Activated CD8-positive, alpha-beta T cell treated with anti-CD3 and anti-CD28 coated beads for 36 hours (primary cell): ENCODE data around the gene SLC35G6. TPM values are rescaled to one million over a fixed set of nuclear protein-coding genes. Genes with fewer than 3 reads are reported as not detected.

Experiments used
- ATAC-seq: fragments of 200-7000 bp; cut with Tn5 transposase; one replicate; pipeline ENCODE4 v1.10.0; 2021; ENCODE audit warnings: mild to moderate bottlenecking, moderate library complexity
- CTCF ChIA-PET: fragments of 350-600 bp; sonication (Branson Sonifier 250); formaldehyde crosslinking; loops from one replicate; lab custom pipeline; 2021; ENCODE audit warnings: antibody characterized with exemption; lab: Charles Lee
- POLR2A ChIA-PET: fragments of 350-600 bp; sonication (Branson Sonifier 250); formaldehyde crosslinking; loops from one replicate; lab custom pipeline; 2021; ENCODE audit warnings: antibody characterized with exemption; lab: Charles Lee
- DNase-seq: peaks from one replicate; pipeline ENCODE4 v3.0.0-alpha.2; 2020
- H3K27ac Mint-ChIP-seq: one replicate; pipeline ENCODE4 v1.8.0; 2021; ENCODE audit warnings: mild to moderate bottlenecking, mixed read lengths
- H3K27me3 Mint-ChIP-seq: one replicate; pipeline ENCODE4 v1.8.0; 2021; ENCODE audit warnings: mixed read lengths
- H3K36me3 Mint-ChIP-seq: one replicate; pipeline ENCODE4 v1.8.0; 2021; ENCODE audit warnings: low read depth, mixed read lengths
- H3K4me1 Mint-ChIP-seq: one replicate; pipeline ENCODE4 v1.8.0; 2021; ENCODE audit warnings: low read depth, mixed read lengths
- H3K4me3 Mint-ChIP-seq: one replicate; pipeline ENCODE4 v1.8.0; 2021; ENCODE audit warnings: mild to moderate bottlenecking, moderate library complexity, mixed read lengths
- H3K9me3 Mint-ChIP-seq: one replicate; pipeline ENCODE4 v1.8.0; 2021; ENCODE audit warnings: mixed read lengths
- intact Hi-C: fragments of 100-400 bp; cut with micrococcal nuclease; formaldehyde crosslinking; loops from one replicate; pipeline ENCODE4 v1.10.0; 2022
- total RNA-seq, 2 experiments: library from RNA; stranded (reverse); gene quantifications; one replicate each; pipeline ENCODE4 v1.2.3, GENCODE V29; 2021
- TF ChIP-seq, protein P1 (sequence below): fragments of 200-600 bp; IDR thresholded peaks from one replicate; pipeline ENCODE4 v1.8.0; 2022; ENCODE audit warnings: antibody characterized with exemption, mild to moderate bottlenecking

The SLC35G6 gene
- total RNA-seq, 2 experiments from 2014 or later: not detected

DNA sequence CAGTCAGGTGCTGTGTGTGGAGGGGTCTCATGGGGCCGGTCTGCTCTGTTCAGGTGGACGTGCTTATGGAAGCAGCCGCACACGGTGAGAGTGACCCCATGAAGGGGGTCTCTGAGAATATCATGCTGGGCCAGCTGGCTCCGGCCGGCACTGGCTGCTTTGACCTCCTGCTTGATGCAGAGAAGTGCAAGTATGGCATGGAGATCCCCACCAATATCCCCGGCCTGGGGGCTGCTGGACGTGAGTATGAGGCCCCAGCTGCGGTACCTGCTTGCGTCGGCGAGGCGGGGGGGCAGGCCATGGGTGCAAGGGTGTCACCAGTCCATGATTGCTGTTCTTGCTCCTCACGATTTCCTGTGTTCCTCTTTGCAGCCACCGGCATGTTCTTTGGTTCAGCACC, 30.9 kb downstream of the SLC35G6 start:
- CTCF ChIA-PET: interaction anchor here (1.5 to 4.5 kb wide), 3 partner anchors 11 to 49 kb away, joined by 7 to 31 read pairs (median 20); partner anchors contain the start of gene SENP3
- POLR2A ChIA-PET: interaction anchor here (1.0 to 1.4 kb wide), 3 partner anchors 9 to 50 kb away, joined by 3 to 5 read pairs (median 3); partner anchors contain the start of gene SENP3
- no peaks in the 10 kb centered on the region for H3K27me3 Mint-ChIP-seq
- H3K4me1 Mint-ChIP-seq: no peaks in the 10 kb centered on the region
- ATAC-seq (no peak), DNase-seq (no peak)
- no peak overlapping the region for H3K4me3 Mint-ChIP-seq
- peaks cover 55% of the 10 kb centered on the region for H3K36me3 Mint-ChIP-seq
- no peaks in the 10 kb centered on the region for H3K9me3 Mint-ChIP-seq
- TF ChIP-seq, protein P1, sequence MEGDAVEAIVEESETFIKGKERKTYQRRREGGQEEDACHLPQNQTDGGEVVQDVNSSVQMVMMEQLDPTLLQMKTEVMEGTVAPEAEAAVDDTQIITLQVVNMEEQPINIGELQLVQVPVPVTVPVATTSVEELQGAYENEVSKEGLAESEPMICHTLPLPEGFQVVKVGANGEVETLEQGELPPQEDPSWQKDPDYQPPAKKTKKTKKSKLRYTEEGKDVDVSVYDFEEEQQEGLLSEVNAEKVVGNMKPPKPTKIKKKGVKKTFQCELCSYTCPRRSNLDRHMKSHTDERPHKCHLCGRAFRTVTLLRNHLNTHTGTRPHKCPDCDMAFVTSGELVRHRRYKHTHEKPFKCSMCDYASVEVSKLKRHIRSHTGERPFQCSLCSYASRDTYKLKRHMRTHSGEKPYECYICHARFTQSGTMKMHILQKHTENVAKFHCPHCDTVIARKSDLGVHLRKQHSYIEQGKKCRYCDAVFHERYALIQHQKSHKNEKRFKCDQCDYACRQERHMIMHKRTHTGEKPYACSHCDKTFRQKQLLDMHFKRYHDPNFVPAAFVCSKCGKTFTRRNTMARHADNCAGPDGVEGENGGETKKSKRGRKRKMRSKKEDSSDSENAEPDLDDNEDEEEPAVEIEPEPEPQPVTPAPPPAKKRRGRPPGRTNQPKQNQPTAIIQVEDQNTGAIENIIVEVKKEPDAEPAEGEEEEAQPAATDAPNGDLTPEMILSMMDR: no peak
- intact Hi-C loops: no loop called here
- H3K27ac Mint-ChIP-seq: no peak overlapping the region

DNA sequence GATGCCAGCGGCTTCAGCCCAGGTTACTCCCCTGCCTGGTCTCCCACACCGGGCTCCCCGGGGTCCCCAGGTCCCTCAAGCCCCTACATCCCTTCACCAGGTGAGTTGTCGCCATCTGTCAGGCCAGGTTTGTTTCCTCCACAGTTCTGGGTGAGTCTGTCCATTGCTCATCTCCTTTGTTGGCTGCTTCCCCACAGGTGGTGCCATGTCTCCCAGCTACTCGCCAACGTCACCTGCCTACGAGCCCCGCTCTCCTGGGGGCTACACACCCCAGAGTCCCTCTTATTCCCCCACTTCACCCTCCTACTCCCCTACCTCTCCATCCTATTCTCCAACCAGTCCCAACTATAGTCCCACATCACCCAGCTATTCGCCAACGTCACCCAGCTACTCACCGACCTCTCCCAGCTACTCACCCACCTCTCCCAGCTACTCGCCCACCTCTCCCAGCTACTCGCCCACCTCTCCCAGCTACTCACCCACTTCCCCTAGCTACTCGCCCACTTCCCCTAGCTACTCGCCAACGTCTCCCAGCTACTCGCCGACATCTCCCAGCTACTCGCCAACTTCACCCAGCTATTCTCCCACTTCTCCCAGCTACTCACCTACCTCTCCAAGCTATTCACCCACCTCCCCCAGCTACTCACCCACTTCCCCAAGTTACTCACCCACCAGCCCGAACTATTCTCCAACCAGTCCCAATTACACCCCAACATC, 31.7 kb downstream of the SLC35G6 start:
- H3K27ac Mint-ChIP-seq: no peak overlapping the region
- intact Hi-C loops: no loop called here
- ATAC-seq (no peak), DNase-seq (no peak)
- H3K36me3 Mint-ChIP-seq: peaks cover 52% of the 10 kb centered on the region
- POLR2A ChIA-PET: interaction anchor here (0.8 to 2.0 kb wide), 6 partner anchors 37 to 175 kb away, joined by 3 to 23 read pairs (median 4); partner anchors contain the start of genes SENP3 and WRAP53
- no peaks in the 10 kb centered on the region for H3K4me1 Mint-ChIP-seq
- no peaks in the 10 kb centered on the region for H3K27me3 Mint-ChIP-seq
- CTCF ChIA-PET: interaction anchor here (1.3 to 4.5 kb wide), 13 partner anchors 9 to 175 kb away, joined by 3 to 186 read pairs (median 17); partner anchors contain the start of genes SENP3, SOX15, TMEM95 and TNFSF13
- no peak overlapping the region for H3K4me3 Mint-ChIP-seq
- TF ChIP-seq, protein P1: no peak
- no peaks in the 10 kb centered on the region for H3K9me3 Mint-ChIP-seq

DNA sequence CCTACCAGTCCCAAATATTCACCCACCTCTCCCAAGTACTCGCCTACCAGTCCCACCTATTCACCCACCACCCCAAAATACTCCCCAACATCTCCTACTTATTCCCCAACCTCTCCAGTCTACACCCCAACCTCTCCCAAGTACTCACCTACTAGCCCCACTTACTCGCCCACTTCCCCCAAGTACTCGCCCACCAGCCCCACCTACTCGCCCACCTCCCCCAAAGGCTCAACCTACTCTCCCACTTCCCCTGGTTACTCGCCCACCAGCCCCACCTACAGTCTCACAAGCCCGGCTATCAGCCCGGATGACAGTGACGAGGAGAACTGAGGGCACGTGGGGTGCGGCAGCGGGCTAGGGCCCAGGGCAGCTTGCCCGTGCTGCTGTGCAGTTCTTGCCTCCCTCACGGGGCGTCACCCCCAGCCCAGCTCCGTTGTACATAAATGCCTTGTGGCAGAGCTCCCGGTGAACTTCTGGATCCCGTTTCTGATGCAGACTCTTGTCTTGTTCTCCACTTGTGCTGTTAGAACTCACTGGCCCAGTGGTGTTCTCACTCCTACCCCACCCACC, 32.7 kb downstream of the SLC35G6 start:
- ChIA-PET POLR2A (interaction anchor here (0.5 to 2.0 kb wide), 8 partner anchors 11 to 174 kb away, joined by 3 to 23 read pairs (median 4); partner anchors contain the start of genes POLR2A, SENP3 and WRAP53), CTCF (interaction anchor here (0.7 to 4.5 kb wide), 38 partner anchors 8 to 173 kb away, joined by 3 to 186 read pairs (median 6); partner anchors contain the start of genes MPDU1, SENP3, SLC35G6 and SOX15)
- H3K36me3 Mint-ChIP-seq: peaks cover 42% of the 10 kb centered on the region
- H3K4me3 Mint-ChIP-seq: no peak overlapping the region
- TF ChIP-seq, protein P1: no peak
- no peak for DNase-seq
- H3K9me3 Mint-ChIP-seq: no peaks in the 10 kb centered on the region
- intact Hi-C loops: no loop called here
- no peaks in the 10 kb centered on the region for H3K27me3 Mint-ChIP-seq
- no peak for ATAC-seq
- H3K4me1 Mint-ChIP-seq: no peaks in the 10 kb centered on the region
- peak overlapping the region; percentile 36 for H3K27ac Mint-ChIP-seq

DNA sequence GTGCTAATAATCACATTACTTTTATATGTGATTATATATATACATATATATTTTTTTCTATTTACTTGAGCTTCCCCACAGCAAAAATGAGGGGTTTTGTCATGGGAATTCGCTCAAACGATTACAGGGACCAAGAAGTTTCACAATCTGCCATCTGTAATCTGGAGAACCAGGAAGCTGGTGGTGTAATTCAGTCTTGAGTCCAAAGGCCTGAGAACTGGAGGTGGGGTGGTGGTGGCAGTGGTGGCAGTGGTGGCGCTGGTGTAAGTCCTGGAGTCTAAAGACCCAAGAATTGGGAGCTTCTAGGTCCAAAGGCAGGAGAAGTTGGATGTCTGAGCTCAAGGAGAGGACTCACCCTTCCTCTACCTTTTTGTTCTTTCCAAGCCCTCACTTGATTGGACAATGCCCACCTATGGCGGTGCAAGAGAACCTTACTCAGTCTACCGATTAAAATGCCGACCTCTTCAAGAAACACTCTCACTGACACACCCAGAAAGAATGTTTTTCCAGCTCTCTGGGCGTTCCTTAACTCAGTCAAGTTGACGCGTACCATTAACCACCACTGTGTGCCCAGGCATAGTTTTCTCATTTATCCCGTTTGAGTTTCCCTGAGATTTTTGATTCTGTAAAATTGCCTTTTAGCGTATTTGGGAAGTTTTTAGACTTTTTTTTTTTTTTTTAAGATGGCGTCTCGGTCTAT, 34.8 kb downstream of the SLC35G6 start:
- peaks cover 22% of the 10 kb centered on the region for H3K36me3 Mint-ChIP-seq
- no peak for DNase-seq
- TF ChIP-seq, protein P1: no peak
- H3K27me3 Mint-ChIP-seq: no peaks in the 10 kb centered on the region
- intact Hi-C loops: no loop called here
- no peak overlapping the region for H3K27ac Mint-ChIP-seq
- CTCF ChIA-PET: interaction anchor here (0.6 to 4.5 kb wide), 20 partner anchors 9 to 172 kb away, joined by 3 to 186 read pairs (median 6); partner anchors contain the start of genes MPDU1, SENP3, SOX15 and TMEM95
- ATAC-seq: no peak
- no peaks in the 10 kb centered on the region for H3K9me3 Mint-ChIP-seq
- POLR2A ChIA-PET: interaction anchor here (1.2 to 1.8 kb wide), 7 partner anchors 29 to 80 kb away, joined by 4 to 10 read pairs (median 4); partner anchors contain the start of genes POLR2A and TNFSF13
- H3K4me1 Mint-ChIP-seq: no peaks in the 10 kb centered on the region
- H3K4me3 Mint-ChIP-seq: no peak overlapping the region
